Mesothelial cell of epicardium (in vitro differentiated cells): ENCODE measurements around the gene FADS3. TPM values are rescaled to one million over a fixed set of nuclear protein-coding genes. Genes with fewer than 3 reads are reported as not detected.

Experiments
- DNase-seq, 2 experiments: peaks; one replicate each; pipeline ENCODE4 v3.0.0; 2021; ENCODE audit warnings: low spot score in 2 of 2; ENCODE audit not compliant: unreplicated experiment in 2 of 2
- H3K27ac Mint-ChIP-seq: 2 replicates; pipeline ENCODE4 v1.8.0; 2021; ENCODE audit warnings: mixed read lengths
- H3K27me3 Mint-ChIP-seq: 2 replicates; pipeline ENCODE4 v1.8.0; 2021; ENCODE audit warnings: low read depth, mixed read lengths
- H3K36me3 Mint-ChIP-seq: 2 replicates; pipeline ENCODE4 v1.8.0; 2021; ENCODE audit warnings: mixed read lengths
- H3K4me1 Mint-ChIP-seq: 2 replicates; pipeline ENCODE4 v1.8.0; 2021; ENCODE audit warnings: mixed read lengths
- H3K4me3 Mint-ChIP-seq: 2 replicates; pipeline ENCODE4 v1.8.0; 2021; ENCODE audit warnings: mild to moderate bottlenecking, moderate library complexity, mixed read lengths
- H3K9me3 Mint-ChIP-seq: 2 replicates; pipeline ENCODE4 v1.8.0; 2021; ENCODE audit warnings: mixed read lengths
- CTCF ChIP-seq: fragments of 200-600 bp; sonication (generic); IDR thresholded peaks from one replicate; pipeline ENCODE4 v1.5.0; 2021; ENCODE audit warnings: antibody characterized with exemption; ENCODE audit not compliant: unreplicated experiment
- total RNA-seq: library from RNA; stranded (reverse); gene quantifications from 3 replicates; pipeline ENCODE4 v1.2.1, GENCODE V29; 2021

FADS3 gene, protein sequence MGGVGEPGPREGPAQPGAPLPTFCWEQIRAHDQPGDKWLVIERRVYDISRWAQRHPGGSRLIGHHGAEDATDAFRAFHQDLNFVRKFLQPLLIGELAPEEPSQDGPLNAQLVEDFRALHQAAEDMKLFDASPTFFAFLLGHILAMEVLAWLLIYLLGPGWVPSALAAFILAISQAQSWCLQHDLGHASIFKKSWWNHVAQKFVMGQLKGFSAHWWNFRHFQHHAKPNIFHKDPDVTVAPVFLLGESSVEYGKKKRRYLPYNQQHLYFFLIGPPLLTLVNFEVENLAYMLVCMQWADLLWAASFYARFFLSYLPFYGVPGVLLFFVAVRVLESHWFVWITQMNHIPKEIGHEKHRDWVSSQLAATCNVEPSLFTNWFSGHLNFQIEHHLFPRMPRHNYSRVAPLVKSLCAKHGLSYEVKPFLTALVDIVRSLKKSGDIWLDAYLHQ
- 6.1 to 8.9 TPM (median 8.0 TPM) in 3 replicates for total RNA-seq

DNA sequence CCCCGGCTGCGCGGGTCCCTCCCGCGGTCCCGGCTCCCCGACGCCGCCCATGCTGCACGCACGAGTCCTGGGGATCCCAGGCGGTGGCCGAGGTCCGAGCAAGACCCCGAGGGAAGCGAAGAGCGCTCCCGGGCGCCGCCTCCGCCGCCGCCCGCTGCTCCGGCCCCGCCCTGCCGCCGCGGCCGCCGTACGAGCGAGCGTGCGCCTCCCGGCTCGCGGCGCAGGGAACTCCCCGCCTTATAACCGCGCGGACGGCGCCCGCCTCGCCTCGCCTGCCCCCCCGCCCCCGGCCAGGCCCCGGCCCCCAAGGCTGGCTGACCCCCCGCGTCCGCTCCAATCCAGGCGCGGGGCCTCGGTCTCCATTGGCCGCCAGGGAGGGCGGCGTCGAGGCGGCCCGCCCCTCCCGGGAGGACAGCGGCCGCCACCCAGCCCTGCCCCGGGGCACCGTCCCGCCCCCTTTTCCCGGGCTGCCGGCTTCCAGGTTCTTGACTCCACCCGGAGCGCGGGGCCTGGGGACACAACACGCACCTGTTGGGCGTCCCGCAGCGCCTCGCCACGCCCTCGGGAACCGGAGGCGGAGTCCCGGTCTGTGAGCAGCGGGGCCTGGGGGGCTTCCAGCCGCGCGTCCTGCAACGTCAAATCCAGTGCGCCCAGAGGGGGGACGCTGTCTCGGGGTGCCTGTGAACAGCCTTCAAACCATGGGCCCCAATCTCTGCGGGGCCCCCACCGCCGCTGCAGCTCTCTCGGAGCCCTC lies at the start of gene FADS3:
Gene FADS3 (minus strand): TSS at position 215 of the 754 bp plus-strand sequence. CDS start 164 bp downstream, at position 51.
- H3K36me3 Mint-ChIP-seq = no peaks in the 10 kb centered on the region
- no peaks in the 10 kb centered on the region for H3K9me3 Mint-ChIP-seq
- H3K27ac Mint-ChIP-seq = no peak within 1 kb of the TSS
- peaks cover 2% of the 10 kb centered on the region for H3K4me1 Mint-ChIP-seq
- DNase-seq = peak; percentile 53 to 74
- H3K27me3 Mint-ChIP-seq = peaks cover 2% of the 10 kb centered on the region
- H3K4me3 Mint-ChIP-seq = peak within 1 kb of the TSS; percentile 65
- TF ChIP-seq CTCF = no peak

- no peaks in the 10 kb centered on the region for H3K27me3 Mint-ChIP-seq
- no peak for TF ChIP-seq CTCF
Measured at GRCh38 chr11:61940466-61940865, 49.1 kb upstream of the FADS3 start.

GRCh38 chr11:61935861-61936260 lies 44.5 kb upstream of the FADS3 start:
- Mint-ChIP-seq H3K4me1 (no peaks in the 10 kb centered on the region), H3K4me3 (no peak overlapping the region), H3K27ac (no peak overlapping the region), H3K27me3 (peaks cover 2% of the 10 kb centered on the region), H3K36me3 (no peaks in the 10 kb centered on the region), H3K9me3 (peaks cover 32% of the 10 kb centered on the region)
- TF ChIP-seq CTCF = no peak
- no peak for DNase-seq

More at GRCh38 chr11:61940466-61940865, 49.1 kb upstream of the FADS3 start:
- no peak overlapping the region for H3K4me3 Mint-ChIP-seq
- H3K27ac Mint-ChIP-seq = no peak overlapping the region
- no peak for DNase-seq
- no peaks in the 10 kb centered on the region for H3K36me3 Mint-ChIP-seq
- peaks cover 25% of the 10 kb centered on the region for H3K9me3 Mint-ChIP-seq
- H3K4me1 Mint-ChIP-seq = no peaks in the 10 kb centered on the region

- Mint-ChIP-seq H3K27ac (no peak overlapping the region), H3K9me3 (peaks cover 9% of the 10 kb centered on the region), H3K27me3 (peaks cover 2% of the 10 kb centered on the region), H3K4me3 (no peak overlapping the region), H3K36me3 (no peaks in the 10 kb centered on the region), H3K4me1 (peaks cover 4% of the 10 kb centered on the region)
- DNase-seq = no peak
- no peak for TF ChIP-seq CTCF
Measured at GRCh38 chr11:61930933-61931332, 39.6 kb upstream of the FADS3 start.

- Mint-ChIP-seq H3K27ac (no peak overlapping the region), H3K9me3 (peaks cover 7% of the 10 kb centered on the region), H3K4me3 (no peak overlapping the region), H3K4me1 (peaks cover 21% of the 10 kb centered on the region), H3K36me3 (no peaks in the 10 kb centered on the region), H3K27me3 (peaks cover 2% of the 10 kb centered on the region)
- no peak for TF ChIP-seq CTCF
- DNase-seq = no peak
Measured at GRCh38 chr11:61928606-61929005, 37.3 kb upstream of the FADS3 start.
